ENCODE measurements around the gene CACNA1B.

The CACNA1B gene

GRCh38 chr9:138096519-138096845, 218.9 kb downstream of the CACNA1B start:
- no peak overlapping the region for H2AFZ ChIP-seq (ENCODE audit: low read depth)
- no peaks in the 10 kb centered on the region for H3K27me3 ChIP-seq (ENCODE audit: insufficient read depth, low read depth)
- H4K20me1 ChIP-seq (ENCODE audit: insufficient read depth): no peaks in the 10 kb centered on the region
- no peaks in the 10 kb centered on the region for H3K36me3 ChIP-seq (ENCODE audit: insufficient read depth)
- no peak overlapping the region for H3K9ac ChIP-seq
- H3K4me1 ChIP-seq (ENCODE audit: low read depth, poor library complexity, severe bottlenecking): no peaks in the 10 kb centered on the region
- H3K4me2 ChIP-seq: no peak overlapping the region
- H3K27ac ChIP-seq: no peak overlapping the region
- no peak overlapping the region for H3K4me3 ChIP-seq (IDR thresholded peaks at IDR 0.05; ENCODE audit: insufficient read depth, low read depth, low read length)
- H3K79me2 ChIP-seq (ENCODE audit: insufficient read depth, low read depth): no peaks in the 10 kb centered on the region
- no peak for TF ChIP-seq CTCF (conservative IDR thresholded peaks at IDR 0.05; ENCODE audit: low read depth, low read length)

- Histone ChIP-seq H3K27me3 (ENCODE audit: insufficient read depth, low read depth) (no peaks in the 10 kb centered on the region; the same call in 1 of the 2 replicates), H3K36me3 (ENCODE audit: insufficient read depth) (no peaks in the 10 kb centered on the region), H3K27ac (no peak overlapping the region), H3K4me2 (no peak overlapping the region), H4K20me1 (ENCODE audit: insufficient read depth) (no peaks in the 10 kb centered on the region), H3K79me2 (ENCODE audit: insufficient read depth, low read depth) (no peaks in the 10 kb centered on the region), H2AFZ (ENCODE audit: low read depth) (no peak overlapping the region), H3K9ac (no peak overlapping the region), H3K4me3 (IDR thresholded peaks at IDR 0.05; ENCODE audit: insufficient read depth, low read depth, low read length) (no peak overlapping the region), H3K4me1 (ENCODE audit: low read depth, poor library complexity, severe bottlenecking) (no peaks in the 10 kb centered on the region)
- TF ChIP-seq CTCF (conservative IDR thresholded peaks at IDR 0.05; ENCODE audit: low read depth, low read length): no peak
Measured at GRCh38 chr9:138097501-138097991, 220.0 kb downstream of the CACNA1B start.

- H3K9ac ChIP-seq: no peak overlapping the region
- H3K27ac ChIP-seq: no peak overlapping the region
- H3K4me2 ChIP-seq: no peak overlapping the region
- H3K27me3 ChIP-seq (ENCODE audit: insufficient read depth, low read depth): no peaks in the 10 kb centered on the region; the same call in 1 of the 2 replicates
- no peak overlapping the region for H3K4me3 ChIP-seq (IDR thresholded peaks at IDR 0.05; ENCODE audit: insufficient read depth, low read depth, low read length)
- no peak overlapping the region for H2AFZ ChIP-seq (ENCODE audit: low read depth)
- H3K36me3 ChIP-seq (ENCODE audit: insufficient read depth): no peaks in the 10 kb centered on the region
- no peaks in the 10 kb centered on the region for H4K20me1 ChIP-seq (ENCODE audit: insufficient read depth)
- H3K4me1 ChIP-seq (ENCODE audit: low read depth, poor library complexity, severe bottlenecking): no peaks in the 10 kb centered on the region
- no peak for TF ChIP-seq CTCF (conservative IDR thresholded peaks at IDR 0.05; ENCODE audit: low read depth, low read length)
- no peaks in the 10 kb centered on the region for H3K79me2 ChIP-seq (ENCODE audit: insufficient read depth, low read depth)
Measured at GRCh38 chr9:138098116-138098907, 220.7 kb downstream of the CACNA1B start.

GRCh38 chr9:138098908-138099791, 221.6 kb downstream of the CACNA1B start:
- Histone ChIP-seq H3K79me2 (ENCODE audit: insufficient read depth, low read depth) (no peaks in the 10 kb centered on the region), H3K27me3 (ENCODE audit: insufficient read depth, low read depth) (no peaks in the 10 kb centered on the region; the same call in 1 of the 2 replicates), H3K27ac (no peak overlapping the region), H3K4me2 (no peak overlapping the region), H2AFZ (ENCODE audit: low read depth) (no peak overlapping the region), H3K4me3 (IDR thresholded peaks at IDR 0.05; ENCODE audit: insufficient read depth, low read depth, low read length) (no peak overlapping the region), H3K4me1 (ENCODE audit: low read depth, poor library complexity, severe bottlenecking) (no peaks in the 10 kb centered on the region), H4K20me1 (ENCODE audit: insufficient read depth) (no peaks in the 10 kb centered on the region), H3K9ac (no peak overlapping the region), H3K36me3 (ENCODE audit: insufficient read depth) (no peaks in the 10 kb centered on the region)
- no peak for TF ChIP-seq CTCF (conservative IDR thresholded peaks at IDR 0.05; ENCODE audit: low read depth, low read length)

Measured in KMS-11 (cell line).